Stomach (tissue), 4 donors: ENCODE results near the gene R3HDM2.

ENCODE experiments used
- CTCF ChIP-seq, 7 experiments: fragments of 450-650 bp in 4 of 7; fragments of 200-600 bp in 3 of 7; sonication (generic) in 3 of 7; IDR thresholded peaks; one replicate each; pipeline ENCODE4 v1.5.1; 2016 to 2019; ENCODE audit warnings: antibody characterized with exemption in 7 of 7, control low read depth in 2 of 7, mild to moderate bottlenecking in 1 of 7
- EP300 ChIP-seq: sonication (generic); formaldehyde crosslinking; IDR thresholded peaks from one replicate; pipeline ENCODE4 v1.6.1; 2017; ENCODE audit warnings: antibody characterized with exemption
- POLR2A ChIP-seq, 4 donors: fragments of 450-650 bp; IDR thresholded peaks; one replicate each; pipeline ENCODE4 v1.6.1; 2016; ENCODE audit warnings: antibody characterized with exemption in 4 of 4, control low read depth in 2 of 4, mild to moderate bottlenecking in 1 of 4, moderate library complexity in 1 of 4
- POLR2AphosphoS5 ChIP-seq, 3 donors: sonication (generic); formaldehyde crosslinking; IDR thresholded peaks; one replicate each; pipeline ENCODE4 v1.6.1; 2016; ENCODE audit warnings: antibody characterized with exemption in 3 of 3

GRCh38 chr12:57462251-57462911 lies 31.5 kb upstream of the R3HDM2 start:
- TF ChIP-seq POLR2AphosphoS5 (IDR thresholded peaks at IDR 0.05) = peak in 2 of 3 donors; percentile 38 to 49
- no peak for TF ChIP-seq POLR2A (IDR thresholded peaks at IDR 0.05)
- TF ChIP-seq CTCF (IDR thresholded peaks at IDR 0.05) = peak in 5 of 7 experiments; percentile 86 to 94 (median 92)
- no peak for TF ChIP-seq EP300
